ENCODE data around the gene ADAMTSL4. TPM values are rescaled to one million over a fixed set of nuclear protein-coding genes. Genes with fewer than 3 reads are reported as not detected.

Gene ADAMTSL4
- total and polyA plus RNA-seq, 9 of the 15 experiments (the other 6 are each of a cell fraction or from before 2014, with no cell fraction given): 12.7 to 212 (median 35.6) TPM

GRCh38 chr1:150579945-150580642 lies 30.9 kb downstream of the ADAMTSL4 start (continued):
- TF ChIP-seq CHD4 (IDR thresholded peaks at IDR 0.05; ENCODE audit: insufficient read depth, insufficient replicate concordance, low read depth, low read length, poor library complexity, severe bottlenecking) (no peak), SMAD2 (IDR thresholded peaks at IDR 0.05; ENCODE audit: low read depth, low read length) (no peak), ETS2 (tag; IDR thresholded peaks at IDR 0.05; ENCODE audit: borderline replicate concordance, poor library complexity, severe bottlenecking) (no peak), ZKSCAN8 (CRISPR knock-in tag; IDR thresholded peaks at IDR 0.05) (no peak), KLF16 (IDR thresholded peaks at IDR 0.05) (no peak), RFX5 (IDR thresholded peaks at IDR 0.05; ENCODE audit: low read depth, low read length) (no peak), ZNF778 (CRISPR knock-in tag; IDR thresholded peaks at IDR 0.05) (no peak), ILF3 (IDR thresholded peaks at IDR 0.05; ENCODE audit: borderline replicate concordance) (no peak), ZBTB5 (IDR thresholded peaks at IDR 0.05) (no peak), TRIM28 (IDR thresholded peaks at IDR 0.05) (peak; percentile 50; the same call in 1 of the 2 replicates), SIN3B (IDR thresholded peaks at IDR 0.05; ENCODE audit: low read depth) (no peak), PHB2 (IDR thresholded peaks at IDR 0.05; ENCODE audit: low read depth) (no peak), PYGO2 (tag; IDR thresholded peaks at IDR 0.05) (no peak), GTF2B (IDR thresholded peaks at IDR 0.05; ENCODE audit: extremely low read depth, insufficient read length) (no peak), NBN (IDR thresholded peaks at IDR 0.05; ENCODE audit: low read depth) (no peak), THAP12 (CRISPR knock-in tag; IDR thresholded peaks at IDR 0.05) (no peak)
- TF ChIP-seq, protein P1, sequence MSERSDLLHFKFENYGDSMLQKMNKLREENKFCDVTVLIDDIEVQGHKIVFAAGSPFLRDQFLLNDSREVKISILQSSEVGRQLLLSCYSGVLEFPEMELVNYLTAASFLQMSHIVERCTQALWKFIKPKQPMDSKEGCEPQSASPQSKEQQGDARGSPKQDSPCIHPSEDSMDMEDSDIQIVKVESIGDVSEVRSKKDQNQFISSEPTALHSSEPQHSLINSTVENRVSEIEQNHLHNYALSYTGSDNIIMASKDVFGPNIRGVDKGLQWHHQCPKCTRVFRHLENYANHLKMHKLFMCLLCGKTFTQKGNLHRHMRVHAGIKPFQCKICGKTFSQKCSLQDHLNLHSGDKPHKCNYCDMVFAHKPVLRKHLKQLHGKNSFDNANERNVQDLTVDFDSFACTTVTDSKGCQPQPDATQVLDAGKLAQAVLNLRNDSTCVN (CRISPR knock-in tag; IDR thresholded peaks at IDR 0.05): 0 out of 2 replicates have a peak, but pooled peaks have one; percentile 43
- TF ChIP-seq, protein P2, sequence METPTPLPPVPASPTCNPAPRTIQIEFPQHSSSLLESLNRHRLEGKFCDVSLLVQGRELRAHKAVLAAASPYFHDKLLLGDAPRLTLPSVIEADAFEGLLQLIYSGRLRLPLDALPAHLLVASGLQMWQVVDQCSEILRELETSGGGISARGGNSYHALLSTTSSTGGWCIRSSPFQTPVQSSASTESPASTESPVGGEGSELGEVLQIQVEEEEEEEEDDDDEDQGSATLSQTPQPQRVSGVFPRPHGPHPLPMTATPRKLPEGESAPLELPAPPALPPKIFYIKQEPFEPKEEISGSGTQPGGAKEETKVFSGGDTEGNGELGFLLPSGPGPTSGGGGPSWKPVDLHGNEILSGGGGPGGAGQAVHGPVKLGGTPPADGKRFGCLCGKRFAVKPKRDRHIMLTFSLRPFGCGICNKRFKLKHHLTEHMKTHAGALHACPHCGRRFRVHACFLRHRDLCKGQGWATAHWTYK (CRISPR knock-in tag; IDR thresholded peaks at IDR 0.05): peak; percentile 62; the same call in 1 of the 2 replicates
- TF ChIP-seq, protein P3, sequence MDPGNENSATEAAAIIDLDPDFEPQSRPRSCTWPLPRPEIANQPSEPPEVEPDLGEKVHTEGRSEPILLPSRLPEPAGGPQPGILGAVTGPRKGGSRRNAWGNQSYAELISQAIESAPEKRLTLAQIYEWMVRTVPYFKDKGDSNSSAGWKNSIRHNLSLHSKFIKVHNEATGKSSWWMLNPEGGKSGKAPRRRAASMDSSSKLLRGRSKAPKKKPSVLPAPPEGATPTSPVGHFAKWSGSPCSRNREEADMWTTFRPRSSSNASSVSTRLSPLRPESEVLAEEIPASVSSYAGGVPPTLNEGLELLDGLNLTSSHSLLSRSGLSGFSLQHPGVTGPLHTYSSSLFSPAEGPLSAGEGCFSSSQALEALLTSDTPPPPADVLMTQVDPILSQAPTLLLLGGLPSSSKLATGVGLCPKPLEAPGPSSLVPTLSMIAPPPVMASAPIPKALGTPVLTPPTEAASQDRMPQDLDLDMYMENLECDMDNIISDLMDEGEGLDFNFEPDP (CRISPR knock-in tag; IDR thresholded peaks at IDR 0.05): no peak

Data from K562 (cell line).